GM23248 (cell line): ENCODE data around the gene OR6K3.
"Not testable (repeated sequence)": the region's sequence is repeated elsewhere in the genome, so short reads cannot be mapped to it uniquely, and the experiment has no call there.

Experiments used
- EZH2 ChIP-seq: fragments of 200-600 bp; sonication (generic); IDR thresholded peaks from 2 replicates; pipeline ENCODE4 v1.6.1; 2018; ENCODE audit warnings: antibody characterized with exemption, mild to moderate bottlenecking; ENCODE audit not compliant: insufficient read depth, poor library complexity, severe bottlenecking
- EZH2phosphoT487 ChIP-seq: fragments of 200-600 bp; sonication (generic); IDR thresholded peaks from 2 replicates; pipeline ENCODE4 v1.6.1; 2018; ENCODE audit warnings: antibody characterized with exemption, moderate library complexity, mild to moderate bottlenecking, low read depth; ENCODE audit not compliant: insufficient read depth

GRCh38 chr1:158691149-158691548 lies 29.4 kb downstream of the OR6K3 start:
- TF ChIP-seq EZH2, EZH2phosphoT487: not testable (repeated sequence)
